Gastrocnemius medialis (tissue), 4 donors: ENCODE results near the gene FLT1.

Source experiments
- CTCF ChIP-seq, 5 experiments: fragments of 450-650 bp in 3 of 5; fragments of 200-600 bp in 2 of 5; sonication (generic) in 2 of 5; IDR thresholded peaks in 4 of 5; conservative IDR thresholded peaks in 1 of 5; 1 replicate in 4 of 5; 2 replicates in 1 of 5; pipeline ENCODE4 v1.5.1; 2016 to 2019; ENCODE audit warnings: antibody characterized with exemption in 5 of 5, mild to moderate bottlenecking in 3 of 5, moderate library complexity in 3 of 5
- POLR2A ChIP-seq, 2 donors: fragments of 450-650 bp; IDR thresholded peaks; one replicate each; pipeline ENCODE4 v1.6.1; 2017; ENCODE audit warnings: antibody characterized with exemption in 2 of 2, mild to moderate bottlenecking in 2 of 2, moderate library complexity in 2 of 2

- no peak for TF ChIP-seq CTCF (IDR thresholded peaks at IDR 0.05 in 4 of 5, conservative IDR thresholded peaks at IDR 0.05 in 1 of 5)
- no peak for TF ChIP-seq POLR2A (IDR thresholded peaks at IDR 0.05)
These were observed 78.9 kb downstream of the FLT1 start for GRCh38 chr13:28415994-28416421.
